CD4-positive, alpha-beta memory T cell (primary cell): ENCODE measurements around the gene VPS35L. TPM values are rescaled to one million over a fixed set of nuclear protein-coding genes. Genes with fewer than 3 reads are reported as not detected.

Experiments used
- CTCF ChIA-PET: fragments of 350-600 bp; sonication (Branson Sonifier 250); formaldehyde crosslinking; loops from one replicate; lab custom pipeline; 2021; ENCODE audit warnings: inconsistent platforms; ENCODE audit not compliant: partially characterized antibody; lab: Charles Lee
- POLR2A ChIA-PET: fragments of 350-600 bp; sonication (Branson Sonifier 250); formaldehyde crosslinking; loops from one replicate; lab custom pipeline; 2021; ENCODE audit not compliant: partially characterized antibody; lab: Charles Lee
- DNase-seq, 5 donors: peaks; one replicate each; pipeline versions ENCODE4 v3.0.0 to v3.0.0-alpha.2; 2020 to 2022; ENCODE audit warnings: mixed read lengths in 1 of 5
- H3K27ac ChIP-seq: one replicate; pipeline ENCODE4 v1.7.0; 2013; ENCODE audit warnings: low read depth, low read length
- H3K27me3 ChIP-seq: 2 replicates; pipeline ENCODE4 v1.7.0; 2013; ENCODE audit warnings: mild to moderate bottlenecking, low read length, moderate library complexity; ENCODE audit not compliant: insufficient read depth
- H3K36me3 ChIP-seq: 2 replicates; pipeline ENCODE4 v1.7.0; 2013; ENCODE audit warnings: mild to moderate bottlenecking, low read length, moderate library complexity; ENCODE audit not compliant: insufficient read depth
- H3K4me1 ChIP-seq: 2 replicates; pipeline ENCODE4 v1.7.0; 2013; ENCODE audit warnings: mild to moderate bottlenecking, low read length, moderate library complexity; ENCODE audit not compliant: insufficient read depth
- H3K4me3 ChIP-seq, 2 donors: one replicate each; pipeline ENCODE4 v1.7.0; 2013; ENCODE audit warnings: low read length in 2 of 2, mild to moderate bottlenecking in 1 of 2
- H3K9me3 ChIP-seq, 2 donors: one replicate each; pipeline ENCODE4 v1.7.0; 2013; ENCODE audit warnings: low read length in 2 of 2, control low read depth in 1 of 2; ENCODE audit not compliant: control insufficient read depth in 1 of 2
- H3K27ac Mint-ChIP-seq, 7 donors: one replicate each; pipeline ENCODE4 v1.8.0; 2020 to 2021; ENCODE audit warnings: mixed read lengths in 7 of 7, mild to moderate bottlenecking in 6 of 7, inconsistent platforms in 3 of 7, moderate library complexity in 3 of 7
- H3K27me3 Mint-ChIP-seq, 2 donors: one replicate each; pipeline ENCODE4 v1.8.0; 2020 to 2021; ENCODE audit warnings: mixed read lengths in 2 of 2
- H3K36me3 Mint-ChIP-seq, 2 donors: one replicate each; pipeline ENCODE4 v1.8.0; 2020 to 2021; ENCODE audit warnings: mixed read lengths in 2 of 2, inconsistent platforms in 1 of 2, mild to moderate bottlenecking in 1 of 2
- H3K4me1 Mint-ChIP-seq, 4 donors: one replicate each; pipeline ENCODE4 v1.8.0; 2020 to 2021; ENCODE audit warnings: mixed read lengths in 4 of 4, mild to moderate bottlenecking in 1 of 4
- H3K4me3 Mint-ChIP-seq, 8 donors: one replicate each; pipeline ENCODE4 v1.8.0; 2020 to 2021; ENCODE audit warnings: mixed read lengths in 8 of 8, mild to moderate bottlenecking in 7 of 8, moderate library complexity in 6 of 8, inconsistent platforms in 3 of 8
- H3K9me3 Mint-ChIP-seq, 8 donors: one replicate each; pipeline ENCODE4 v1.8.0; 2020 to 2021; ENCODE audit warnings: mixed read lengths in 8 of 8, mild to moderate bottlenecking in 5 of 8, inconsistent platforms in 3 of 8, moderate library complexity in 1 of 8
- intact Hi-C: fragments of 100-400 bp; cut with micrococcal nuclease; formaldehyde crosslinking; loops from one replicate; pipeline ENCODE4 v1.15.1; 2023
- polyA plus RNA-seq, 2 donors: library from polyadenylated mRNA; unstranded; fragments of 300-500 nt; fragmentation: Illumina TruSeq; gene quantifications; one replicate each; pipeline ENCODE4 v1.2.3, GENCODE V29; 2021
- total RNA-seq, 2 experiments: library from RNA; stranded (reverse); gene quantifications; one replicate each; pipeline ENCODE4 v1.2.3, GENCODE V29; 2021

Gene VPS35L
- total and polyA plus RNA-seq, 4 experiments from 2014 or later = 42.2 to 52.9 (median 48.6) TPM

DNA sequence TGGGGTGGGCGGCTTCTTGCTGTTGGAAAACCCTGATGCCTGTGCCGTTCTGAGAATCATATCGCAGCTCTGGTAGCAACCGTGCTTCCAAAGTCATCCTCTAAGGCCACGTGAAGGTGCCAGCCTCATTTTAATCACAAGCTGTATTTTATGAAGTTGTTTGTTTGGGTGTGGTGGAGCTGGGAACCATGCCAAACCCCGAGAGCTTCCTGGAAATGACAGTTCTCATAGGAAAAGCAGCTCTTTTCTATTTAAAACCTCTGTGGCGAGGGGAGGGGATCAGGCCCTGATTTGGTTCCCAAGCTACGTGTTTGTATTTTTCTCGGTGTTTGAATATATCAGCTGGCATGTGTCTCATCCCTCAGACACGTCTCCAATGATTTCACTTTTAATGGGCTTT, 140.8 kb downstream of the VPS35L start:
- H3K4me1 Mint-ChIP-seq = peaks cover 42 to 71% (median 53%) of the 10 kb centered on the region in 4 donors
- H3K27me3 Mint-ChIP-seq = no peaks in the 10 kb centered on the region
- Histone ChIP-seq H3K27me3 (no peaks in the 10 kb centered on the region), H3K9me3 (no peaks in the 10 kb centered on the region), H3K27ac (peak overlapping the region; percentile 27), H3K36me3 (peaks cover 7% of the 10 kb centered on the region), H3K4me1 (peaks cover 46% of the 10 kb centered on the region), H3K4me3 (peak overlapping the region in 1 of 2 donors; percentile 20)
- H3K27ac Mint-ChIP-seq = peak overlapping the region; percentile 68 to 94 (median 92)
- peak overlapping the region; percentile 33 to 85 (median 74) for H3K4me3 Mint-ChIP-seq
- DNase-seq = peak; percentile 55 to 76 (median 67)
- no peaks in the 10 kb centered on the region for H3K9me3 Mint-ChIP-seq
- H3K36me3 Mint-ChIP-seq = peaks cover 32 to 39% of the 10 kb centered on the region in 2 donors
- intact Hi-C loops = no loop called here
- CTCF ChIA-PET = interaction anchor here (0.6 to 2.6 kb wide), 13 partner anchors 9 to 190 kb away, joined by 3 to 12 read pairs (median 5); partner anchors contain the start of genes GPRC5B, IQCK and KNOP1
- POLR2A ChIA-PET = interaction anchor here (0.9 to 2.1 kb wide), 4 partner anchors 9 to 188 kb away, joined by 4 to 11 read pairs (median 8); partner anchors contain the start of genes GPRC5B, IQCK and KNOP1

DNA sequence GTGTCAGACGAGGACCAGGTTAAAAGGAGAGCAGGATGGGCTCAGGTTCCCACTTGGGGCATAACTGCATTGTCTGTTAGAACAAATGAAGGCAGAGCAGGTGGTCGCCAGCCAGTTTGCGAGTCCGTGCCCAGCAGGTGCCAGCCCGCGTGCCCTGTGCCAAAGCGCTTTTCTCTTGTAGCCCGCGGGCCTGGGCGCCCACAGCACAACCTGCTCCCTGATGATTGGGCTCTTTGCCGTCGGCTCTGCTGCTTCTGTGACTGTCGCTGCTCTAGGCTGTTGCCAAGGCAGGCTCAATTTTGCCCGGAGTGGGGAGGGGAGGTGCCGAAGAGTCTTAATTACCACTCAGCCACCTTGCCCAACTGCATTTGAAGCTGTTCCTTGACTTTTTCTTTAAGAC, 141.5 kb downstream of the VPS35L start:
- H3K9me3 Mint-ChIP-seq = no peaks in the 10 kb centered on the region
- Histone ChIP-seq H3K36me3 (peaks cover 3% of the 10 kb centered on the region), H3K27me3 (no peaks in the 10 kb centered on the region), H3K27ac (peak overlapping the region; percentile 27), H3K4me3 (no peak overlapping the region), H3K4me1 (peaks cover 46% of the 10 kb centered on the region), H3K9me3 (no peaks in the 10 kb centered on the region)
- H3K27ac Mint-ChIP-seq = peak overlapping the region; percentile 68 to 94 (median 92)
- DNase-seq = peak in 2 of 5 donors; percentile 15 to 19
- ChIA-PET CTCF (interaction anchor here (0.6 to 2.6 kb wide), 12 partner anchors 8 to 190 kb away, joined by 3 to 12 read pairs (median 6); partner anchors contain the start of genes GPRC5B, IQCK and KNOP1), POLR2A (interaction anchor here (0.9 to 1.3 kb wide), 3 partner anchors 21 to 187 kb away, joined by 4 to 11 read pairs (median 5); partner anchors contain the start of genes GPRC5B, IQCK and KNOP1)
- peaks cover 42 to 67% (median 52%) of the 10 kb centered on the region in 4 donors for H3K4me1 Mint-ChIP-seq
- H3K4me3 Mint-ChIP-seq = peak overlapping the region; percentile 4 to 85 (median 74)
- peaks cover 33 to 39% of the 10 kb centered on the region in 2 donors for H3K36me3 Mint-ChIP-seq
- no peaks in the 10 kb centered on the region for H3K27me3 Mint-ChIP-seq
- intact Hi-C loops = no loop called here

DNA sequence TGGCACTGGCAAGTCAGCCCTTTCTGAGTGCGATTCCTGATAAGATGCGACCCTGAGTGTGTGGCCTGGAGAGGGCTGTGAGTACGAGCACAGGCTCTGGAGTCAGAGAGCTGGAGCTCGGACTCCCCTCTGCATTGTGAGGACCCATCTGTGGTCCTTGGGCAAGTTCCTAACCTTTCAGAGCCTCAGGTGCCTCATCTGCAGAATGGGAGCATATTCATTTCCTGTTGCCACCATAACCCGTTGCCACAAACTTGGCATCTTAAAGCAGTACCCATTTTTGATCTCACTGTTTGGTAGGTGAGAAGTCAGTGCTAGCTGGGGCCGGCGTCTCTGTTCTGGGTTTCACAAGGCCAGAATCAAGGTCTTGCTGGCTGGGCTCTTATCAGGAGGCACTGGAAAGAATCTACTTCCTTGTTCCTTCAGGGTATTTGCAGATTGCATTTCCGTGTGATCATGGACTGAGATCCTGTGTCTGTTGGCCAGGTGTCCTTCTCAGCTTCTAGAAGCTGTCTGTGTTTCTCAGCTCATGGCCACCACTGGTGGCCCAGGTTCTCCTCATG, 142.3 kb downstream of the VPS35L start:
- intact Hi-C loops = no loop called here
- H3K9me3 ChIP-seq = no peaks in the 10 kb centered on the region
- Mint-ChIP-seq H3K4me3 (peak overlapping the region in 7 of 8 donors; percentile 39 to 89 (median 71)), H3K27ac (peak overlapping the region; percentile 71 to 92 (median 80)), H3K27me3 (no peaks in the 10 kb centered on the region), H3K9me3 (no peaks in the 10 kb centered on the region), H3K4me1 (peaks cover 42 to 64% (median 52%) of the 10 kb centered on the region in 4 donors), H3K36me3 (peaks cover 35 to 43% of the 10 kb centered on the region in 2 donors)
- H3K4me1 ChIP-seq = peaks cover 46% of the 10 kb centered on the region
- POLR2A ChIA-PET = no interaction called here
- no peak for DNase-seq
- H3K36me3 ChIP-seq = peaks cover 4% of the 10 kb centered on the region
- CTCF ChIA-PET = interaction anchor here (0.9 to 2.6 kb wide), 5 partner anchors 16 to 186 kb away, joined by 3 to 12 read pairs (median 3); partner anchors contain the start of gene GPRC5B
- H3K27ac ChIP-seq = no peak overlapping the region
- no peak overlapping the region for H3K4me3 ChIP-seq
- no peaks in the 10 kb centered on the region for H3K27me3 ChIP-seq

DNA sequence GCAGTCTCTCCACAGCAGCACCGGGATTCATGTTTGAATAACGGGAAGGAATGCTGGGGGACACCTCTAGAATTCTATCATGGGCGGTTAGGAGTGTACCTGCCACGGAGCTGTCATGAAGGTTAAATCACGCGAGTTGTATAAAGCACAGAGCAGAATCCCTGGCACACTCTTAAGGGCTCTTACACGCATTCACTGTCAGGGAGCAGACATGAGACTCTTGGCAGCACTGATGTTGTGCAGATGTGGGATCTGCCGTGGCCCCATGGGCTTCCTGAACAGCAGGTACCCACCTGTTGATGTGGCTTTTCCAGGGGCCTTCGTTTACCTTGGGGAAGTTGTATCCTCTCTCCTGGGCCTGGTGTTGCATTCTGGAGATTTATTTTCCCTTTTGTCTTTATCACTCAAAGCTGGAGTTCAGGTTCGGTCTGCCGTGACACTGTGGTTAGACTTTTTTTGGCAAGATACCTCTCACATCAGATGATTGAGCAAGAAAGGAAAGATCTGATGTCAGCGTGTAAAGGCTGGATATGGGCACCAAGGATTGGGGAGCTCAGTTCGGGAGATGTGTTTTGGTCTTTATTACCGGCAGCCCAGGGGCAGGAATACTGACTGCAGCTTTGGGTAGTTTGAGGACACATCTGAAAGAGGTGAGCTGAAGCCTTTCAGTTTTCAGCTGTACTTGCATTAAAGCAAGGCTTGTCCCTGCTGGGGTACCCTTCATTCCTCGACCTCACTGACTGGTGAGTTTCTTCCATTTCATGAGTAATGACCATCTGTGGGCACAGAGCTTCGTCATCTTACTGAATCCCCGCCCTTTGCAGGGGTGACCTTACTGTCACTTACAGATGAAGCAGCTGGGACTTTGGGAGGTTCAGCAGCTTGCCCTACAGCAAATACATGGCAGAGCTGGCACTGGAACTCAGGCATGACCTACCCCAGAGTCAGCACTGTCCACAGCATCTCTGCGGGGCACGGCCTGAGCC, 143.3 kb downstream of the VPS35L start:
- Histone ChIP-seq H3K27ac (no peak overlapping the region), H3K4me1 (peaks cover 46% of the 10 kb centered on the region), H3K27me3 (no peaks in the 10 kb centered on the region), H3K4me3 (no peak overlapping the region), H3K36me3 (peaks cover 13% of the 10 kb centered on the region), H3K9me3 (no peaks in the 10 kb centered on the region)
- no peaks in the 10 kb centered on the region for H3K9me3 Mint-ChIP-seq
- peaks cover 39 to 69% (median 53%) of the 10 kb centered on the region in 4 donors for H3K4me1 Mint-ChIP-seq
- POLR2A ChIA-PET = interaction anchor here (1.4 to 1.8 kb wide), 2 partner anchors 19 to 143 kb away, joined by 4 to 5 read pairs; partner anchors contain the start of genes IQCK, KNOP1 and VPS35L
- intact Hi-C loops = no loop called here
- H3K27me3 Mint-ChIP-seq = no peaks in the 10 kb centered on the region
- H3K4me3 Mint-ChIP-seq = peak overlapping the region in 7 of 8 donors; percentile 31 to 89 (median 71)
- CTCF ChIA-PET = interaction anchor here (1.0 to 1.4 kb wide), 3 partner anchors 20 to 143 kb away, joined by 3 read pairs; partner anchors contain the start of gene VPS35L
- peak overlapping the region; percentile 71 to 92 (median 80) for H3K27ac Mint-ChIP-seq
- no peak for DNase-seq
- H3K36me3 Mint-ChIP-seq = peaks cover 41 to 51% of the 10 kb centered on the region in 2 donors

DNA sequence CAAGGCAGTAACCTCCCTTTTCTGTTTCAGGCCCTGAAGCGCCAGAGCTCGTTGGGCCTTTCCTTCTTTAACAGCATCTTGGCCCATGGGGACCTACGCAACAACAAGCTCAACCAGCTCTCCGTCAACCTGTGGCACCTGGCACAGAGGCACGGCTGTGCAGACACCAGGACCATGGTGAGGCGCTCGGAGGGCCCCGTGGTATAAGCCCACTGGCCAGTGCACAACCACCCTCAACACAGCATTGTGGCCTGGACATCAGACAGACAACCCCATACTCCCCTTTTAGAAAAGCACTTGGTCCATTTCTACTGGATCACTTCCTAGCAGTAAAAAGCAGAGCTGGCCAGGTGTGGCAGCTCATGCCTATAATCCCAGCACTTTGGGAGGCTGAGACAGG, 144.0 kb downstream of the VPS35L start:
- no peak overlapping the region for H3K27ac ChIP-seq
- no peak overlapping the region for H3K4me3 ChIP-seq
- peaks cover 17% of the 10 kb centered on the region for H3K36me3 ChIP-seq
- no peak for DNase-seq
- ChIA-PET CTCF (interaction anchor here (1.0 kb wide), 1 partner anchor 144 kb away, joined by 3 read pairs; the partner anchor contains the start of gene VPS35L), POLR2A (interaction anchor here (1.0 to 1.8 kb wide), 3 partner anchors 11 to 144 kb away, joined by 3 to 5 read pairs (median 4); partner anchors contain the start of genes IQCK, KNOP1 and VPS35L)
- Mint-ChIP-seq H3K4me1 (peaks cover 35 to 63% (median 50%) of the 10 kb centered on the region in 4 donors), H3K27ac (peak overlapping the region in 5 of 7 donors; percentile 41 to 70 (median 53)), H3K4me3 (no peak overlapping the region), H3K36me3 (peaks cover 37 to 55% of the 10 kb centered on the region in 2 donors), H3K9me3 (no peaks in the 10 kb centered on the region), H3K27me3 (no peaks in the 10 kb centered on the region)
- H3K9me3 ChIP-seq = no peaks in the 10 kb centered on the region
- no peaks in the 10 kb centered on the region for H3K27me3 ChIP-seq
- intact Hi-C loops = no loop called here
- H3K4me1 ChIP-seq = peaks cover 46% of the 10 kb centered on the region

DNA sequence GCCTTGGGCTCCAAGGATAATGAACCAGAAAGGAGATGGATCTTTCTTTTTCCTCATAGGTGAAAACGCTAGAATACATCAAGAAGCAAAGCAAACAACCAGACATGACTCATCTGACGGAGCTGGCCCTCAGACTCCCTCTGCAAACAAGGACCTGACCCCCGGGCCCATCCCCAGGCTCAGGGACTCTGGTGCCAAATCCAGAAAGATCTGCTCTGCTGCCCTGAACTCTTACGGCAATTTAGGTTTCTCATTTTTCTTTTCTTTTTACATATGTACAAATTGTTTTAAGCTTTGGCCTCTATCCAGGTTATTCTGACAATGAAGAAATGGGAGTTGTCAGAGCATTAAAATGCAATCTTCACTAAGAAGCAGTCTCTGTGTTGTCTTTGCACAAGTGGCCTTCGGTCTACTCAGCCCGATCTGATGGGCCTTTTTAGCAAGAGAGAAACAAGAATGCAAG, 144.8 kb downstream of the VPS35L start:
- Histone ChIP-seq H3K4me3 (no peak overlapping the region), H3K4me1 (peaks cover 41% of the 10 kb centered on the region), H3K9me3 (no peaks in the 10 kb centered on the region), H3K27ac (no peak overlapping the region), H3K27me3 (no peaks in the 10 kb centered on the region), H3K36me3 (peaks cover 26% of the 10 kb centered on the region)
- no peak for DNase-seq
- Mint-ChIP-seq H3K9me3 (no peaks in the 10 kb centered on the region), H3K4me3 (no peak overlapping the region), H3K27ac (peak overlapping the region in 6 of 7 donors; percentile 46 to 72 (median 67)), H3K27me3 (no peaks in the 10 kb centered on the region), H3K36me3 (peaks cover 45 to 64% of the 10 kb centered on the region in 2 donors), H3K4me1 (peaks cover 30 to 57% (median 45%) of the 10 kb centered on the region in 4 donors)
- intact Hi-C loops = no loop called here
- POLR2A ChIA-PET = interaction anchor here (1.0 to 1.4 kb wide), 2 partner anchors 12 to 17 kb away, joined by 3 to 5 read pairs; partner anchors contain the start of genes IQCK and KNOP1
- CTCF ChIA-PET = interaction anchor here (1.0 kb wide), 1 partner anchor 145 kb away, joined by 3 read pairs; the partner anchor contains the start of gene VPS35L
